Measurements from ENCODE around the gene AFF1.
"Not testable (repeated sequence)": the region's sequence is repeated elsewhere in the genome, so short reads cannot be mapped to it uniquely, and the experiment has no call there.

DNA sequence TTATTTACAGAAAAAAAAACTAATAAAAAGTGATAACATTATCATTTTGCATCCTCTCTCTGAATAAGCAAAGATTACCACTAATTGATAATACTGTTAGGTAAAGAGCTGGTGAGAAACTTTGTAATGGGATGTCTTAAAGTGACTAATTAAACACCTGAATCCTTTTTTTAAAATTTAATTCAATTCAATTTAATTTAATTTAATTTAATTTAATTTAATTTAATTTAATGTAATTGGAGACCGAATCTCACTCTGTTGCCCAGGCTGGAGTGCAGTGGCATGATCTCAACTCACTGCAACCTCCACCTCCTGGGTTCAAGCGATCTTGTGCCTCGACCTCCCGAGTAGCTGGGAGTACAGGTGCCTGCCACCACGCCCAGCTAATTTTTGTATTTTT is 51.0 kb downstream of the AFF1 start:
- TF ChIP-seq, protein P1, sequence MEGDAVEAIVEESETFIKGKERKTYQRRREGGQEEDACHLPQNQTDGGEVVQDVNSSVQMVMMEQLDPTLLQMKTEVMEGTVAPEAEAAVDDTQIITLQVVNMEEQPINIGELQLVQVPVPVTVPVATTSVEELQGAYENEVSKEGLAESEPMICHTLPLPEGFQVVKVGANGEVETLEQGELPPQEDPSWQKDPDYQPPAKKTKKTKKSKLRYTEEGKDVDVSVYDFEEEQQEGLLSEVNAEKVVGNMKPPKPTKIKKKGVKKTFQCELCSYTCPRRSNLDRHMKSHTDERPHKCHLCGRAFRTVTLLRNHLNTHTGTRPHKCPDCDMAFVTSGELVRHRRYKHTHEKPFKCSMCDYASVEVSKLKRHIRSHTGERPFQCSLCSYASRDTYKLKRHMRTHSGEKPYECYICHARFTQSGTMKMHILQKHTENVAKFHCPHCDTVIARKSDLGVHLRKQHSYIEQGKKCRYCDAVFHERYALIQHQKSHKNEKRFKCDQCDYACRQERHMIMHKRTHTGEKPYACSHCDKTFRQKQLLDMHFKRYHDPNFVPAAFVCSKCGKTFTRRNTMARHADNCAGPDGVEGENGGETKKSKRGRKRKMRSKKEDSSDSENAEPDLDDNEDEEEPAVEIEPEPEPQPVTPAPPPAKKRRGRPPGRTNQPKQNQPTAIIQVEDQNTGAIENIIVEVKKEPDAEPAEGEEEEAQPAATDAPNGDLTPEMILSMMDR (IDR thresholded peaks at IDR 0.05): not testable (repeated sequence)
- not testable (repeated sequence) for TF ChIP-seq POLR2A (IDR thresholded peaks at IDR 0.05)
